K562 (cell line): ENCODE results near the gene HLCS. TPM values are rescaled to one million over a fixed set of nuclear protein-coding genes. Genes with fewer than 3 reads are reported as not detected.

Experiments
- ARID1B ChIP-seq: fragments of 450-650 bp; IDR thresholded peaks from 2 replicates; pipeline ENCODE4 v1.6.1; 2016; ENCODE audit warnings: antibody characterized with exemption, mild to moderate bottlenecking, inconsistent platforms
- CBFA2T2 ChIP-seq: fragments of 450-650 bp; conservative IDR thresholded peaks from 2 replicates; pipeline ENCODE4 v1.6.1; 2017; ENCODE audit warnings: mild to moderate bottlenecking
- CBFA2T3 ChIP-seq: fragments of 450-650 bp; IDR thresholded peaks from 2 replicates; pipeline ENCODE4 v1.6.1; 2017
- EGR1 ChIP-seq: fragments of 450-650 bp; conservative IDR thresholded peaks from 2 replicates; pipeline ENCODE4 v1.6.1; 2017; ENCODE audit warnings: mild to moderate bottlenecking
- ESRRA ChIP-seq: fragments of 450-650 bp; IDR thresholded peaks from 2 replicates; pipeline ENCODE4 v1.6.1; 2014; ENCODE audit warnings: low read depth, mild to moderate bottlenecking, moderate library complexity, borderline replicate concordance
- MIER1 ChIP-seq: fragments of 450-650 bp; IDR thresholded peaks from 2 replicates; pipeline ENCODE4 v1.6.1; 2016; ENCODE audit warnings: antibody characterized with exemption, mild to moderate bottlenecking, low read depth
- MTA1 ChIP-seq: fragments of 450-650 bp; IDR thresholded peaks from 2 replicates; pipeline ENCODE4 v1.6.1; 2017; ENCODE audit warnings: borderline replicate concordance
- NR2F6 ChIP-seq: fragments of 450-650 bp; formaldehyde crosslinking; IDR thresholded peaks from 2 replicates; pipeline ENCODE4 v1.4.0; 2020; ENCODE audit warnings: mild to moderate bottlenecking
- POLR2G ChIP-seq: fragments of 200-400 bp; formaldehyde crosslinking; IDR thresholded peaks from 2 replicates; pipeline ENCODE4 v1.6.1; 2017; ENCODE audit warnings: low read depth, mild to moderate bottlenecking, antibody characterized with exemption, low read length, moderate library complexity
- RBFOX2 ChIP-seq: fragments of 200-400 bp; formaldehyde crosslinking; IDR thresholded peaks from 2 replicates; pipeline ENCODE4 v1.6.1; 2017; ENCODE audit warnings: low read depth, mild to moderate bottlenecking, low read length, moderate library complexity
- TEAD1 ChIP-seq, 2 experiments: fragments of 450-650 bp in 1 of 2; sonication (generic) in 1 of 2; formaldehyde crosslinking; IDR thresholded peaks; 2 replicates each; pipeline versions ENCODE4 v1.4.0 to v1.8.0; 2020 to 2022; ENCODE audit warnings: mild to moderate bottlenecking in 2 of 2, missing genetic modification reagents in 1 of 2
- TOE1 ChIP-seq, 2 experiments: fragments of 450-650 bp in 1 of 2; sonication (generic) in 1 of 2; formaldehyde crosslinking in 1 of 2; IDR thresholded peaks; 2 replicates each; pipeline versions ENCODE4 v1.7.1 to v1.8.0; 2016 to 2022; ENCODE audit warnings: borderline replicate concordance in 2 of 2, mild to moderate bottlenecking in 2 of 2, antibody characterized with exemption in 1 of 2, inconsistent platforms in 1 of 2, low read depth in 1 of 2, missing genetic modification reagents in 1 of 2, moderate library complexity in 1 of 2
- ZBTB11 ChIP-seq, 3 experiments: fragments of 200-800 bp in 1 of 3; fragments of 250-450 bp in 1 of 3; fragments of 450-650 bp in 1 of 3; sonication (Bioruptor Pico) in 1 of 3; sonication (Bioruptor generic) in 1 of 3; formaldehyde crosslinking in 1 of 3; IDR thresholded peaks; 2 replicates each; pipeline versions ENCODE4 v1.6.1 to v1.8.0; 2016 to 2022; ENCODE audit warnings: mild to moderate bottlenecking in 2 of 3, missing genetic modification characterization in 2 of 3, missing compliant biosample characterization in 1 of 3, moderate library complexity in 1 of 3
- ZBTB49 ChIP-seq: sonication (generic); formaldehyde crosslinking; IDR thresholded peaks from 2 replicates; pipeline ENCODE4 v1.8.0; 2022; ENCODE audit warnings: missing genetic modification reagents, mild to moderate bottlenecking, borderline replicate concordance
- ZC3H4 ChIP-seq: sonication (generic); formaldehyde crosslinking; IDR thresholded peaks from 2 replicates; pipeline ENCODE4 v1.9.0; 2021; ENCODE audit warnings: missing genetic modification reagents, borderline replicate concordance
- polyA plus RNA-seq, 8 experiments: library from polyadenylated mRNA; depleted of rRNA in 4 of 8; stranded (reverse) in 5 of 8; unstranded in 3 of 8; fragments of >200 nt; fragmentation: Nextera tagmentation in 2 of 8; fragmentation: Illumina TruSeq in 1 of 8; extraction: Ambion mirVana in 2 of 8; extraction: Trizol in 1 of 8; gene quantifications; 2 replicates each; pipeline versions ENCODE4 v1.2.1 to v1.2.3, GENCODE V29; 2011 to 2014; ENCODE audit warnings: inconsistent platforms in 1 of 8, missing spikeins in 1 of 8
- total RNA-seq, 7 experiments: library from RNA; depleted of rRNA in 6 of 7; stranded (reverse); fragments of >200 nt in 6 of 7; fragmentation: Illumina TruSeq in 2 of 7; extraction: Trizol in 2 of 7; gene quantifications; 2 replicates each; pipeline versions ENCODE4 v1.2.1 to v1.2.3, GENCODE V29; 2011 to 2021; ENCODE audit warnings: low replicate concordance in 1 of 7
- TF ChIP-seq, protein P1 (sequence below): IDR thresholded peaks from 2 replicates; pipeline ENCODE4 v1.6.1; 2011; ENCODE audit not compliant: insufficient read length; ENCODE audit errors: extremely low read depth
- TF ChIP-seq, protein P2 (sequence below): fragments of 450-650 bp; IDR thresholded peaks from 2 replicates; pipeline ENCODE4 v1.6.1; 2017; ENCODE audit warnings: mild to moderate bottlenecking, moderate library complexity

HLCS gene
- total and polyA plus RNA-seq, 9 of the 15 experiments (the other 6 are each of a cell fraction or from before 2014, with no cell fraction given) = 3.0 to 21.5 (median 17.1) TPM

DNA sequence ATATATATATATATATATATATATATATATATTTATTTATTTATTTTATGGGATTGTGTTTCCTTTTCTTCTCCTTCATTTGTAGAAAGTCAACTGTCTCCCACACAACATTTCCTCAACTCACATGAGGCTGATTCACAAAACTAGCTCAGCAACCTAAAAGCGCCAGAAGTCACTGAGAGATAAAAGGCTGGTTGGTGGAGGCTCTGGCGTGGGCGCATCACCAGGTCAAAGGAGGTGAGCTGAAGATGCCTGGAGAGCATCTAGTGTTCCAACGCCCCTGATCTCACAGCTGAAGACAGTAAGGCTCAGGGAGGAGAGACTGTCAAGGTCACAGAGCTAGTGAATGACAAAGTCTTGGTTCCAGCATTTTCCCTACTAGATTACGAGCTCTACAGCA lies 78.0 kb downstream of the HLCS start (continued):
- peak; percentile 53; the same call in 1 of the 2 replicates for TF ChIP-seq CBFA2T2
- peak; percentile 69 for TF ChIP-seq CBFA2T3
- TF ChIP-seq, protein P1, sequence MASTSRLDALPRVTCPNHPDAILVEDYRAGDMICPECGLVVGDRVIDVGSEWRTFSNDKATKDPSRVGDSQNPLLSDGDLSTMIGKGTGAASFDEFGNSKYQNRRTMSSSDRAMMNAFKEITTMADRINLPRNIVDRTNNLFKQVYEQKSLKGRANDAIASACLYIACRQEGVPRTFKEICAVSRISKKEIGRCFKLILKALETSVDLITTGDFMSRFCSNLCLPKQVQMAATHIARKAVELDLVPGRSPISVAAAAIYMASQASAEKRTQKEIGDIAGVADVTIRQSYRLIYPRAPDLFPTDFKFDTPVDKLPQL = no peak
- no peak for TF ChIP-seq POLR2G
- TF ChIP-seq TEAD1 (CRISPR knock-in tag; IDR thresholded peaks at IDR 0.05) = no peak
- TF ChIP-seq ZBTB11 (CRISPR knock-in tag; IDR thresholded peaks at IDR 0.05) = no peak
- no peak for TF ChIP-seq TOE1 (IDR thresholded peaks at IDR 0.05; ENCODE audit: borderline replicate concordance)
- TF ChIP-seq TOE1 (CRISPR knock-in tag; IDR thresholded peaks at IDR 0.05; ENCODE audit: borderline replicate concordance, low read depth) = no peak
- no peak for TF ChIP-seq NR2F6
- peak; percentile 28; the same call in 1 of the 2 replicates for TF ChIP-seq ESRRA
- no peak for TF ChIP-seq MTA1
- TF ChIP-seq ZC3H4 = no peak
- TF ChIP-seq MIER1 = no peak
- TF ChIP-seq RBFOX2 = no peak
- TF ChIP-seq ARID1B = peak; percentile 28; the same call in 1 of the 2 replicates
- no peak for TF ChIP-seq ZBTB49 (CRISPR knock-in tag)
- TF ChIP-seq EGR1 = peak; percentile 91
- TF ChIP-seq, protein P2, sequence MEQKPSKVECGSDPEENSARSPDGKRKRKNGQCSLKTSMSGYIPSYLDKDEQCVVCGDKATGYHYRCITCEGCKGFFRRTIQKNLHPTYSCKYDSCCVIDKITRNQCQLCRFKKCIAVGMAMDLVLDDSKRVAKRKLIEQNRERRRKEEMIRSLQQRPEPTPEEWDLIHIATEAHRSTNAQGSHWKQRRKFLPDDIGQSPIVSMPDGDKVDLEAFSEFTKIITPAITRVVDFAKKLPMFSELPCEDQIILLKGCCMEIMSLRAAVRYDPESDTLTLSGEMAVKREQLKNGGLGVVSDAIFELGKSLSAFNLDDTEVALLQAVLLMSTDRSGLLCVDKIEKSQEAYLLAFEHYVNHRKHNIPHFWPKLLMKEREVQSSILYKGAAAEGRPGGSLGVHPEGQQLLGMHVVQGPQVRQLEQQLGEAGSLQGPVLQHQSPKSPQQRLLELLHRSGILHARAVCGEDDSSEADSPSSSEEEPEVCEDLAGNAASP = peak; percentile 44; the same call in 1 of the 2 replicates
